GM19395 (cell line): ENCODE results near the gene ITGAD.
"Not testable (repeated sequence)": the region's sequence is repeated elsewhere in the genome, so short reads cannot be mapped to it uniquely, and the experiment has no call there.

Experiments used
- ATAC-seq: cut with Tn5 transposase; IDR thresholded peaks from one replicate; pipeline ENCODE4 v1.9.1; 2021; ENCODE audit warnings: mild to moderate bottlenecking, moderate library complexity; ENCODE audit not compliant: unreplicated experiment

The ITGAD gene

DNA sequence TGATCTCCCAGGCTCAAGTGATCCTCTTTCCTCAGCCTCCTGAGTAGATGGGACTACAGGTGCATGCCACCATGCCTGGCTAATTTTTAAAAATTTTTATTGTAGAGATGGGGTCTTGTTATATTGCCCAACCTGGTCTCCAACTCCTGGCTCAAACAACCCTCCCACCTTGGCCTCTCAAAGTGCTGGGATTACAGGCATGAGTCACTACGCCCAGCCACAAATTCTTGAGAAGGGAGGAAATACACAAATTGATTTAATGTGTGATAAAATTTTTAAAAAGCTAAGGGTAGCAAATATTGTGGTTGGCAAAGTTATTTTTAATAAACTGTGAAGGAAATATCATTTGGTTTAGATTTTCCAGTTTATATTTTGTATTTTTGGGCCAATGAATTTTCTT lies 9.6 kb downstream of the ITGAD start:
- no peak for ATAC-seq

- no peak for ATAC-seq
These were observed 10.6 kb downstream of the ITGAD start for GRCh38 chr16:31403590-31404352.

GRCh38 chr16:31404353-31405064 lies 11.4 kb downstream of the ITGAD start:
- ATAC-seq = no peak

DNA sequence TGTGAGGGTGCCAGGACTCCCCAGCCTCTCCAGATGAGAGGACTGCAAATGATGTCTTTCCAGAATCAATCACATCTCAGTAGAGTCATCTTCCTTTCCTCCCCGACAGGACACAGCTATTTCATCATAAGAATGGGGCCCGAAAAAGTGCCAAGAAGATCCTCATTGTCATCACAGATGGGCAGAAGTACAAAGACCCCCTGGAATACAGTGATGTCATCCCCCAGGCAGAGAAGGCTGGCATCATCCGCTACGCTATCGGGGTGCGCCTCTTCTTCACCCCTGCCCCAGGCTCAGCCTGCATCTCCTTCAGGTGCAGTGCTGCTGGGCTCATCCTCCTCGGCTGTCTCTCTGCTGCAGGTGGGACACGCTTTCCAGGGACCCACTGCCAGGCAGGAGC lies 14.3 kb downstream of the ITGAD start:
- no peak for ATAC-seq

DNA sequence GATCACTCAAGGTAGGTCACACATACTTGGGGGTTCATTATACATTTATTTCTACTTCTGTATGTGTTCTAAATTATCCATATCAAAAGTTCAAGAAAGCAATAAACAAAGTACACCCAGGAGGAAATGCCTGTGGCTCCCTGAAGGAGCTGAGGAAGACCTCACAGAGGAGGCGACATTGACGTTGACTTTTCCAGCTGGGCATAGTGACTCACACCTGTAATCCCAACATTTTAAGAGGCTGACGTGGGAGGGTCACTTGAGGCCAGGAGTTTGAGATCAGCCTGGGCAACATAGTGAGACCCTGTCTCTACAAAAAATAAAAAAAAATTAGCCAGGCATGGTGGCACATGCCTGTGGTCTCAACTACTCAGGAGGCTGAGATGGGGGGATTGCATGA lies 16.3 kb downstream of the ITGAD start:
- no peak for ATAC-seq

- no peak for ATAC-seq
These were observed 16.9 kb downstream of the ITGAD start for GRCh38 chr16:31410082-31410481.

DNA sequence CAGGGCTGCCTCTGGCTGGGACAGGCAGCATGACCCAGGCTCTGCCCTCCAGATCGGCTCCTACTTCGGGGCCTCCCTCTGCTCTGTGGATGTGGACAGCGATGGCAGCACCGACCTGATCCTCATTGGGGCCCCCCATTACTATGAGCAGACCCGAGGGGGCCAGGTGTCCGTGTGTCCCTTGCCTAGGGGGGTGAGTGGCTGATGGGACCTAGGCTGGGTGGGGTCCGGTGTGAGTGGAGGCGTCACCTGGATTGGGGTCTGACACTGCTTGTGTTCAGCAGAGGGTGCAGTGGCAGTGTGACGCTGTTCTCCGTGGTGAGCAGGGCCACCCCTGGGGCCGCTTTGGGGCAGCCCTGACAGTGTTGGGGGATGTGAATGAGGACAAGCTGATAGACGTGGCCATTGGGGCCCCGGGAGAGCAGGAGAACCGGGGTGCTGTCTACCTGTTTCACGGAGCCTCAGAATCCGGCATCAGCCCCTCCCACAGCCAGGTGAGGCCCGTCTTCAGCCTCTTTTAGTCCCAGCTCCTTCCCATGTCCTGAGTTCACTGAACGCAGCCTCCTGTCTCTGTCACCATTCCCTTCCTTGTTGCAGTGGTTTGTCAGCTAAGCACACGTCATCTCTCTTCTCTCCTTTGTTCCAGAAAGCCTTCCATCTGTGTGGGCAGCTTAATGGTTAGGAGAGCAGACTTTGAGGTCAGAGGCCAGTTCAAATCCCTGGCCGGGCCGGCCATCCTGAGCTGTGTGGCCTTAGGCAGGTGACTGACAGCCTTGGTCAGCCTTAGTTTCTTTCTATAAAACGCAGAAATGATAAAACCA lies 18.1 kb downstream of the ITGAD start:
- ATAC-seq = no peak

DNA sequence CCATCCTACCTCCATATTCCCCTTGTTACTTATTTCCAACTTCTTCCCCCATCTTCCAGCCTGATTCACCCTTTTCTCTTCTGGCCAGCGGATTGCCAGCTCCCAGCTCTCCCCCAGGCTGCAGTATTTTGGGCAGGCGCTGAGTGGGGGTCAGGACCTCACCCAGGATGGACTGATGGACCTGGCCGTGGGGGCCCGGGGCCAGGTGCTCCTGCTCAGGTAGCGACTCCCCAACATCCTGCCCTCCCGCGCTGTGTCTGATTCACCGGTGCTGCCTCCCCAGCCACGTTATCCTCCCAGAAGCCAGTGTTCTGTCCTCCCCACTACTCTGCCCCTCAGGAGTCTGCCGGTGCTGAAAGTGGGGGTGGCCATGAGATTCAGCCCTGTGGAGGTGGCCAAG lies 19.6 kb downstream of the ITGAD start:
- no peak for ATAC-seq

DNA sequence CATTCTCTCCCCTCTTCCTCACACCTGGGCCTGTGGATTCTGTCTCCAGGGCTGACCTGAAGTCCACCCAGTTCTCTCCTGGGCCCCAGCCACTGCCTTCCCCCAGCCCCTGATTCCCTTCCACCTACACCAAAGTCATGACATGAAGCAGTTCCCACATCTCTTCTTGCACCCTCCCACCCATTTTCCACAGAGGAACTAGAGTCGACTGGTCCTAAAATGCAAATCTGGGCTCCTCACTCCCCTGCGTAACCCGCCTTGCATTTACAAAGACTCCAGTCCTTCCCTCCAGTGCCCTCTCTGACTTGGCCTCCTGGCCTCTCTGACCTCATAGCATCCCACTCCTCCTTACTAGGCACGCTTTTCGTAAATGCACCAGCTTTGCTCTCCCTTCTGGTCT lies 20.2 kb downstream of the ITGAD start:
- ATAC-seq = no peak

DNA sequence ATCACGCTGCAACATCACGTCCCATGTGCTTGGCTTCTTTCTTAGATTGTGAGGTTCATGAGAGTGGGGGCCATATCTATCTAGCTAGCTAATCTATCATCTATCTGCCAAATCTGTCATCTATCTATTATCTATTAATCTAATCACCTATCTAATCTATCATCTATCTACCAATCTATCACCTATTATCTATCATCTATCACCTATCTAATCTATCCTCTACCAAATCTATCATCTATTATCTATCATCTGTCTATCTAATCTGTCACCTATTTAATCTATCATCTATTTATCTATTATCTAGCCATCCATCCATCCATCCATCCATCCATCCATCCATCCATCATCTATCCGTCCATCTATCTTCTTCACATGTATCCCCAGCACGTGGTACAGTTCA lies 20.8 kb downstream of the ITGAD start:
- no peak for ATAC-seq

- ATAC-seq = no peak
These were observed 21.6 kb downstream of the ITGAD start for GRCh38 chr16:31414706-31415105.

GRCh38 chr16:31416371-31416770 lies 23.2 kb downstream of the ITGAD start:
- no peak for ATAC-seq

DNA sequence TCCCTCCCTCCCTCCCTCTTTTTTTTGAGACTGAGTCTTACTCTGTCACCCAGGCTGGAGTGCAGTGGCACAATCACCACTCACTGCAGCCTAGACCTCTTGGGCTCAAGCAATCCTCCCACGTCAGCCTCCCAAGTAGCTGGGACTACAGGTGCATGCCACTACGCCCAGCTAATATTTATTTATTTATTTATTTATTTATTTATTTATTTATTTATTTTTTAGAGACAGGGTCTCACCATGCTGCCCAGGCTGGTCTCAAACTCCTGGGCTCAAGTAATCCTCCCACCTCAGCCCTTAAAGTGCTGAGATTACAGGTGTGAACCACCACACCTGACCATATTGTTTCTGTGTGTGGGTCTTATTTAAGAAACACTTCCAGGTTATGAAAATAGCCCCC lies 23.9 kb downstream of the ITGAD start:
- not testable (repeated sequence) for ATAC-seq

- no peak for ATAC-seq
These were observed 24.8 kb downstream of the ITGAD start for GRCh38 chr16:31417916-31418315.

DNA sequence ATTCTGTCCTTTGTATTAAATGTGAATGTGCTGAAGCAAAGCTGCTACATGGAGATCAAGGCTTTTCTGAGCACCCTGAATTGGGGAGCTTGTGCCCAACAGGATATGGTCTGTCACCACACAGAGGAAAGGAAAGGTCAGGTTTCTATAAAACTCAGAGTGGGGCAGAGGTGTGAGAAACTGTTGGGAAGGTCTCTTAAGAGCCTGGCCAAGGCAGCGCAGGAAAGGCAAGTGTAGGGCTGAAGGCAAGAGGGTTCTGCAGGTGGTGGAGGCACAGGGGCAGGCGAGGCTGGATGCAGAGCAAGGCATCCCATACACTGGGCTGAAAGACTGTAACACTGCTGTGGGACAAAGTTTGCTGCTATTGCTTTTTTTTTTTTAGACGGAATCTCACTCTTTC lies 26.9 kb downstream of the ITGAD start:
- no peak for ATAC-seq

GRCh38 chr16:31421587-31421986 lies 28.5 kb downstream of the ITGAD start:
- no peak for ATAC-seq

- no peak for ATAC-seq
These were observed 30.1 kb downstream of the ITGAD start for GRCh38 chr16:31423241-31423640.

DNA sequence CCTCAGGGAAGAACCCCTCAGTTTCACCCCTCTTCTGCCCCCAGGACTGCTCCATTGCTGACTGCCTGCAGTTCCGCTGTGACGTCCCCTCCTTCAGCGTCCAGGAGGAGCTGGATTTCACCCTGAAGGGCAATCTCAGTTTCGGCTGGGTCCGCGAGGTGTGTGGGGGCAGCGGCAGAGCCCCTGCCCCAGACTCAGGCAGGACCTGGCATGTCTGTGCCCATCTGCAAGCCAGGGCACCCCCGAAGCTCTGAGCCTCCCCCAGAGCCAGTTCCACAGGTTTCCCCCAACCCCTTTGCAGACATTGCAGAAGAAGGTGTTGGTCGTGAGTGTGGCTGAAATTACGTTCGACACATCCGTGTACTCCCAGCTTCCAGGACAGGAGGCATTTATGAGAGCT lies 30.7 kb downstream of the ITGAD start:
- ATAC-seq = no peak

DNA sequence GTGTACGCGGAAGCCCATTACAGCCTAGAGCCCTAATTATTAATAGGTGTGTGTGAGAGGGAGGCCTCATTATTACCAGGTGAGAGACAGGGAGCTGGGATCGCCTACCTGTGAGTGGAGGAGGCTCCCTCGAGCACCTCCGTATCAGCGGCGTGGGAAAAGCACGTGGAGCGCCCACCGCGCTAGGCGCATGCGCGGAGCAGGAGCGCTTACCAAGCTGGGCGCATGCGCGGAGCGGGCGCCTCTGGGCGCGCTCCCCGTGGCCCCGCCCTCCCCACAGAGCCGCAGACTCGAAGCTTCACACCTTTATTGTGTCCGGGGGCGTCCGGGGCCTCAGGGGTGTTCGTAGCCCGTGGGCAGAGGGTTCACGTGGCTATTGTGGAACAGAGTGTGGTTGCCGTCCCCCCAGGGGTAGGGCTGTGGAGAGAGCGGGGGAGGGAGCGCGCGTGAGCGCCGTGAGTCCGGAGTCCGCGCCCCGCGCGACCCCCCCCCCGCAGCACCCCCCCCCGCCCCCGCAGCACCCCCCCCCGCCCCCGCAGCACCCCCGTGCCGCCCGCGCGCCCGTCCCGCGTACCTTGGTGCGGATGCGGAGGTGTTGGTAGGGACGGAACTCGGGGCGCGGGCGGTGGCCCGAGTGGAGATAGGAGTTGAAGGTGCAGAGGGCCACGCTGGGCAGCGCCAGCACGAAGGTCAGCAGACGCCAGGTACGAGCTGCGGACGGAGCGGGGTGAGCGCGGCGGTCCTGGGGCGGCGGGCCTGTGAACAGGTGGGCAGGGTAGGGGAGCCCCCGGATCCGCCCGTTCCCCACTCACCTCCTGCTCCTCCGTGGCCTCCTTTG lies 34.5 kb downstream of the ITGAD start:
- ATAC-seq = no peak

GRCh38 chr16:31428279-31428597 lies 35.1 kb downstream of the ITGAD start, which contains the start of gene COX6A2:
Gene COX6A2 (minus strand): TSS chr16:31428360. CDS start chr16:31428325, 35 bp downstream.
- ATAC-seq = no peak
